HepG2 (cell line): Measurements from ENCODE around the gene APLP1.

ENCODE experiments used
- HNF4G ChIP-seq, 2 experiments: sonication (generic) in 1 of 2; formaldehyde crosslinking in 1 of 2; IDR thresholded peaks; 2 replicates each; pipeline versions ENCODE4 v1.4.0 to v1.6.1; 2011 to 2020; ENCODE audit warnings: borderline replicate concordance in 2 of 2, low read depth in 2 of 2, mild to moderate bottlenecking in 2 of 2, low read length in 1 of 2, missing genetic modification reagents in 1 of 2, moderate library complexity in 1 of 2
- PHF8 ChIP-seq: sonication (generic); formaldehyde crosslinking; IDR thresholded peaks from 2 replicates; pipeline ENCODE4 v1.5.0; 2020; ENCODE audit warnings: missing genetic modification reagents
- TCF7L2 ChIP-seq: IDR thresholded peaks from 2 replicates; pipeline ENCODE4 v1.6.1; 2011; ENCODE audit warnings: mild to moderate bottlenecking, low read depth, low read length, moderate library complexity
- ZNF782 ChIP-seq: sonication (generic); formaldehyde crosslinking; IDR thresholded peaks from 2 replicates; pipeline ENCODE4 v1.4.0; 2020; ENCODE audit warnings: missing genetic modification reagents, mild to moderate bottlenecking, borderline replicate concordance

GRCh38 chr19:35882114-35882832, 13.9 kb downstream of the APLP1 start:
- TF ChIP-seq HNF4G (IDR thresholded peaks at IDR 0.05; ENCODE audit: borderline replicate concordance, low read depth, low read length) (no peak), HNF4G (CRISPR knock-in tag; IDR thresholded peaks at IDR 0.05; ENCODE audit: borderline replicate concordance, low read depth) (no peak), TCF7L2 (no peak), ZNF782 (CRISPR knock-in tag) (no peak), PHF8 (CRISPR knock-in tag) (no peak)
